Endothelial cell of umbilical vein (primary cell): ENCODE measurements around the gene MAP3K21. TPM values are rescaled to one million over a fixed set of nuclear protein-coding genes. Genes with fewer than 3 reads are reported as not detected.

Experiments used
- BruUV-seq: library from RNA; stranded (reverse); fragments of 400-500 nt; replicated peaks from 2 replicates; lab custom pipeline; 2021; lab: Mats Ljungman, UMichigan
- CTCF ChIA-PET: fragments of 300-600, 350-600 bp; sonication (Branson Sonifier 250); formaldehyde crosslinking; loops from one replicate; lab custom pipeline; 2021; ENCODE audit warnings: antibody characterized with exemption, inconsistent platforms; lab: Charles Lee
- POLR2A ChIA-PET: fragments of 300-600, 350-600 bp; sonication (Branson Sonifier 250); formaldehyde crosslinking; loops from one replicate; lab custom pipeline; 2021; ENCODE audit warnings: antibody characterized with exemption, inconsistent platforms; lab: Charles Lee
- DNase-seq: peaks from one replicate; pipeline ENCODE4 v3.0.0-alpha.2; 2011; ENCODE audit warnings: low read depth, low spot score
- FAIRE-seq: peaks from 2 replicates; lab custom pipeline; 2011; peaks lifted over from hg19 to GRCh38; lab: Jason Lieb, UNC
- H2AFZ ChIP-seq: 2 replicates; pipeline ENCODE4 v1.6.0; 2012; ENCODE audit warnings: low read depth, low read length, control low read depth, inconsistent platforms
- H3K27ac ChIP-seq: 2 replicates; pipeline ENCODE4 v1.5.1; 2011; ENCODE audit warnings: low read depth, mild to moderate bottlenecking, control low read depth, low read length, moderate library complexity; ENCODE audit not compliant: insufficient read depth
- H3K27me3 ChIP-seq, 2 experiments: 2 replicates each; pipeline versions ENCODE4 v1.6.0 to v1.6.1; 2011; ENCODE audit warnings: low read length in 2 of 2, mixed read lengths in 1 of 2; ENCODE audit not compliant: control insufficient read depth in 2 of 2, insufficient read depth in 2 of 2
- H3K36me3 ChIP-seq, 2 experiments: 2 replicates in 1 of 2; 3 replicates in 1 of 2; pipeline ENCODE4 v1.5.1; 2011; ENCODE audit warnings: low read length in 2 of 2, mild to moderate bottlenecking in 1 of 2, moderate library complexity in 1 of 2; ENCODE audit not compliant: control insufficient read depth in 2 of 2, insufficient read depth in 2 of 2; ENCODE audit errors: extremely low read depth in 1 of 2
- H3K4me1 ChIP-seq: 3 replicates; pipeline ENCODE4 v1.5.1; 2011; ENCODE audit warnings: mild to moderate bottlenecking, low read length; ENCODE audit not compliant: control insufficient read depth, insufficient read depth; ENCODE audit errors: extremely low read depth
- H3K4me2 ChIP-seq: 2 replicates; pipeline ENCODE4 v1.6.1; 2011; ENCODE audit warnings: low read length, control low read depth, mixed read lengths; ENCODE audit not compliant: insufficient read depth
- H3K4me3 ChIP-seq, 3 experiments: fragments of 200-600 bp in 1 of 3; sonication (generic), shearing (Covaris generic) in 1 of 3; replicated peaks in 1 of 3; 2 replicates each; pipeline ENCODE4 v1.5.1; 2011 to 2016; ENCODE audit warnings: control low read depth in 3 of 3, low read length in 3 of 3, mild to moderate bottlenecking in 2 of 3, inconsistent platforms in 1 of 3, low read depth in 1 of 3, moderate library complexity in 1 of 3; ENCODE audit not compliant: insufficient read depth in 1 of 3
- H3K79me2 ChIP-seq: 2 replicates; pipeline ENCODE4 v1.6.0; 2012; ENCODE audit warnings: low read length, inconsistent platforms; ENCODE audit not compliant: control insufficient read depth, insufficient read depth
- H3K9ac ChIP-seq: replicated peaks from 2 replicates; pipeline ENCODE3; 2011; ENCODE audit warnings: low read length, control low read depth; ENCODE audit not compliant: insufficient read depth; ENCODE audit errors: extremely low read depth
- H3K9me1 ChIP-seq: replicated peaks from 3 replicates; pipeline ENCODE4 v1.6.0; 2011; ENCODE audit warnings: mild to moderate bottlenecking, low read length; ENCODE audit not compliant: control insufficient read depth, insufficient read depth; ENCODE audit errors: extremely low read depth
- H3K9me3 ChIP-seq: replicated peaks from 2 replicates; pipeline ENCODE4 v1.5.1; 2012; ENCODE audit warnings: low read length, inconsistent platforms; ENCODE audit not compliant: control insufficient read depth, insufficient read depth
- H4K20me1 ChIP-seq: replicated peaks from 2 replicates; pipeline ENCODE3; 2011; ENCODE audit warnings: mild to moderate bottlenecking, low read length; ENCODE audit not compliant: control insufficient read depth, insufficient read depth; ENCODE audit errors: extremely low read depth
- CTCF ChIP-seq, 2 donors: IDR thresholded peaks; 1 replicate in 1 of 2; 2 replicates in 1 of 2; pipeline ENCODE4 v1.5.1; 2011; ENCODE audit warnings: low read length in 2 of 2, mild to moderate bottlenecking in 2 of 2, moderate library complexity in 2 of 2, control low read depth in 1 of 2, inconsistent platforms in 1 of 2, low read depth in 1 of 2; ENCODE audit not compliant: insufficient read depth in 1 of 2; ENCODE audit errors: extremely low read depth in 1 of 2
- EZH2 ChIP-seq: IDR thresholded peaks from 2 replicates; pipeline ENCODE4 v1.6.1; 2012; ENCODE audit warnings: borderline replicate concordance, low read depth, mild to moderate bottlenecking, moderate library complexity, low read length, inconsistent platforms; ENCODE audit not compliant: severe bottlenecking
- FOS ChIP-seq: IDR thresholded peaks from 2 replicates; pipeline ENCODE4 v1.6.1; 2011; ENCODE audit warnings: mild to moderate bottlenecking, low read length, moderate library complexity, borderline replicate concordance; ENCODE audit not compliant: insufficient read depth
- GATA2 ChIP-seq: IDR thresholded peaks from 2 replicates; pipeline ENCODE4 v1.7.0; 2011; ENCODE audit warnings: low read depth, mild to moderate bottlenecking, moderate library complexity, mixed read lengths, low read length; ENCODE audit not compliant: insufficient read length, insufficient read depth
- JUN ChIP-seq: IDR thresholded peaks from 2 replicates; pipeline ENCODE4 v1.6.1; 2011; ENCODE audit warnings: borderline replicate concordance, low read depth; ENCODE audit not compliant: insufficient read length, insufficient read depth
- MYC ChIP-seq: IDR thresholded peaks from one replicate; pipeline ENCODE4 v1.6.1; 2011; ENCODE audit warnings: mild to moderate bottlenecking, low read depth, low read length
- POLR2A ChIP-seq: IDR thresholded peaks from 2 replicates; pipeline ENCODE4 v1.6.1; 2012; ENCODE audit warnings: low read depth, mild to moderate bottlenecking, control low read depth, low read length
- POLR2AphosphoS5 ChIP-seq: IDR thresholded peaks from 2 replicates; pipeline ENCODE4 v1.6.1; 2012; ENCODE audit warnings: low read depth, mild to moderate bottlenecking, control low read depth, low read length, moderate library complexity; ENCODE audit not compliant: insufficient read depth
- dilution Hi-C: fragments of 300-500 bp; cut with MboI; formaldehyde crosslinking; loops from one replicate; pipeline ENCODE4 v1.15.0; 2019; ENCODE audit warnings: low sequenced_read_pairs; ENCODE audit not compliant: extremely low pct_ligation_motif_present
- intact Hi-C: fragments of 100-400 bp; cut with micrococcal nuclease; formaldehyde crosslinking; loops from one replicate; pipeline ENCODE4 v1.10.0; 2022
- polyA plus RNA-seq, 4 experiments: library from polyadenylated mRNA; depleted of rRNA in 3 of 4; stranded (reverse) in 3 of 4; unstranded in 1 of 4; fragments of >200 nt; gene quantifications; 2 replicates each; pipeline versions ENCODE4 v1.2.1 to v1.2.3, GENCODE V29; 2011 to 2012; ENCODE audit warnings: missing spikeins in 1 of 4
- total RNA-seq: library from RNA; stranded (reverse); gene quantifications from 2 replicates; pipeline ENCODE4 v1.2.3, GENCODE V29; 2021
- TF ChIP-seq, protein P1 (sequence below): IDR thresholded peaks from 2 replicates; pipeline ENCODE4 v1.6.1; 2011; ENCODE audit not compliant: insufficient read depth, insufficient read length

Gene MAP3K21
- total and polyA plus RNA-seq, 2 donors (not counting 3 experiments of a cell fraction or from before 2014, with no cell fraction given) = 0.65 to 0.95 TPM

- Histone ChIP-seq H3K9me3 (no peaks in the 10 kb centered on the region), H3K27ac (no peak overlapping the region), H3K4me1 (no peaks in the 10 kb centered on the region), H3K27me3 (peaks cover 3 to 6% of the 10 kb centered on the region in 2 experiments), H3K79me2 (no peaks in the 10 kb centered on the region), H4K20me1 (no peaks in the 10 kb centered on the region), H3K9me1 (no peaks in the 10 kb centered on the region), H3K9ac (no peak overlapping the region), H3K4me3 (no peak overlapping the region), H3K4me2 (no peak overlapping the region), H3K36me3 (no peaks in the 10 kb centered on the region), H2AFZ (no peak overlapping the region)
- BruUV-seq = no TSS peak
- no peak for DNase-seq
- no peak for FAIRE-seq
- ChIA-PET POLR2A (no interaction called here), CTCF (interaction anchor here (1.0 to 1.1 kb wide), 4 partner anchors 12 to 746 kb away, joined by 3 read pairs; no protein-coding TSS in a partner anchor)
- TF ChIP-seq, protein P1, sequence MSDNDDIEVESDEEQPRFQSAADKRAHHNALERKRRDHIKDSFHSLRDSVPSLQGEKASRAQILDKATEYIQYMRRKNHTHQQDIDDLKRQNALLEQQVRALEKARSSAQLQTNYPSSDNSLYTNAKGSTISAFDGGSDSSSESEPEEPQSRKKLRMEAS = no peak
- TF ChIP-seq FOS (no peak), POLR2AphosphoS5 (no peak), CTCF (IDR thresholded peaks at IDR 0.05; ENCODE audit: extremely low read depth in 1 of 2, insufficient read depth in 1 of 2, low read depth in 1 of 2, low read length in 2 of 2) (no peak), MYC (no peak), JUN (no peak), EZH2 (no peak), GATA2 (no peak), POLR2A (no peak)
- dilution Hi-C loops (no loop called here), intact Hi-C loops (no loop called here)
Measured at GRCh38 chr1:233320023-233320422, 7.5 kb upstream of the MAP3K21 start.
